Measurements from ENCODE around the gene AKAP5. TPM values are rescaled to one million over a fixed set of nuclear protein-coding genes. Genes with fewer than 3 reads are reported as not detected.

The AKAP5 gene
- total and polyA plus RNA-seq, 2 donors (not counting 1 experiment from before 2014, with no cell fraction given), result 0.21 to 1.4 TPM

GRCh38 chr14:64444984-64445845 lies 20.1 kb upstream of the AKAP5 start:
- peaks cover 26 to 40% of the 10 kb centered on the region in 2 donors for H3K4me1 ChIP-seq (ENCODE audit: control insufficient read depth in 2 of 2, insufficient read depth in 2 of 2, low read length in 2 of 2)
- intact Hi-C loops (cut with micrococcal nuclease), result loop anchor here (2.0 to 5.0 kb wide), 2 partner anchors 20 to 57 kb away; partner anchors contain the start of genes AKAP5, ZBTB1 and ZBTB25
- Mint-ChIP-seq H3K4me3 (peak overlapping the region; percentile 3), H3K27me3 (no peaks in the 10 kb centered on the region), H3K27ac (peak overlapping the region; percentile 51), H3K4me1 (peaks cover 47% of the 10 kb centered on the region), H3K9me3 (ENCODE audit: insufficient read depth) (no peaks in the 10 kb centered on the region)
- H3K27me3 ChIP-seq (replicated peaks in 1 of 4; ENCODE audit: control extremely low read depth in 1 of 4, control insufficient read depth in 3 of 4, insufficient read depth in 4 of 4, low read length in 3 of 4), result no peaks in the 10 kb centered on the region
- H2AFZ ChIP-seq (ENCODE audit: insufficient read depth, low read depth, low read length, poor library complexity, severe bottlenecking), result peak overlapping the region; percentile 75
- 100% methylated on average over 1 of the region's 7 CpGs for WGBS (ENCODE audit: insufficient coverage)
- H4K20me1 ChIP-seq (ENCODE audit: control insufficient read depth, insufficient read depth, low read length, poor library complexity, severe bottlenecking), result no peaks in the 10 kb centered on the region
- no peaks in the 10 kb centered on the region for H3K9me3 ChIP-seq (ENCODE audit: control extremely low read depth in 1 of 3, control insufficient read depth in 2 of 3, insufficient read depth in 1 of 3, low read length in 2 of 3)
- TF ChIP-seq EZH2 (IDR thresholded peaks at IDR 0.05; ENCODE audit: borderline replicate concordance, insufficient read depth, low read depth, low read length, poor library complexity, severe bottlenecking) (no peak), CTCF (IDR thresholded peaks at IDR 0.05) (no peak)
- H3K36me3 ChIP-seq (replicated peaks in 1 of 2; ENCODE audit: control extremely low read depth in 1 of 2, control insufficient read depth in 1 of 2, extremely low read depth in 1 of 2, insufficient read depth in 2 of 2, low read length in 1 of 2), result peaks cover 13 to 40% of the 10 kb centered on the region in 2 experiments
- H3K4me3 ChIP-seq (ENCODE audit: control extremely low read depth in 1 of 5, extremely low read depth in 1 of 5, insufficient read depth in 1 of 5, low read depth in 2 of 5, low read length in 4 of 5), result peak overlapping the region in 1 of 5 experiments; percentile 43
- DNase-seq (peak; percentile 77), ATAC-seq (ENCODE audit: low read depth) (peak; percentile 93)
- no peaks in the 10 kb centered on the region for H3K79me2 ChIP-seq (ENCODE audit: control insufficient read depth, insufficient read depth, low read length)
- POLR2A ChIA-PET, result interaction anchor here (0.8 to 3.1 kb wide), 3 partner anchors 17 to 60 kb away, joined by 5 to 11 read pairs (median 6); partner anchors contain the start of gene ZBTB1
- H3K4me2 ChIP-seq (replicated peaks; ENCODE audit: low read depth, low read length, poor library complexity, severe bottlenecking), result peak overlapping the region; percentile 63
- CTCF ChIA-PET, result interaction anchor here (0.9 to 4.2 kb wide), 6 partner anchors 14 to 191 kb away, joined by 3 to 54 read pairs (median 6); no protein-coding TSS in a partner anchor
- H3K27ac ChIP-seq (ENCODE audit: low read length in 2 of 2), result peak overlapping the region; percentile 77 to 99
- peak overlapping the region; percentile 42 for H3K9ac ChIP-seq (ENCODE audit: low read length)
